GM19455 (cell line): ENCODE measurements around the gene GRK6.

Experiments
- ATAC-seq: cut with Tn5 transposase; IDR thresholded peaks from one replicate; pipeline ENCODE4 v1.9.1; 2021; ENCODE audit not compliant: unreplicated experiment

The GRK6 gene

DNA sequence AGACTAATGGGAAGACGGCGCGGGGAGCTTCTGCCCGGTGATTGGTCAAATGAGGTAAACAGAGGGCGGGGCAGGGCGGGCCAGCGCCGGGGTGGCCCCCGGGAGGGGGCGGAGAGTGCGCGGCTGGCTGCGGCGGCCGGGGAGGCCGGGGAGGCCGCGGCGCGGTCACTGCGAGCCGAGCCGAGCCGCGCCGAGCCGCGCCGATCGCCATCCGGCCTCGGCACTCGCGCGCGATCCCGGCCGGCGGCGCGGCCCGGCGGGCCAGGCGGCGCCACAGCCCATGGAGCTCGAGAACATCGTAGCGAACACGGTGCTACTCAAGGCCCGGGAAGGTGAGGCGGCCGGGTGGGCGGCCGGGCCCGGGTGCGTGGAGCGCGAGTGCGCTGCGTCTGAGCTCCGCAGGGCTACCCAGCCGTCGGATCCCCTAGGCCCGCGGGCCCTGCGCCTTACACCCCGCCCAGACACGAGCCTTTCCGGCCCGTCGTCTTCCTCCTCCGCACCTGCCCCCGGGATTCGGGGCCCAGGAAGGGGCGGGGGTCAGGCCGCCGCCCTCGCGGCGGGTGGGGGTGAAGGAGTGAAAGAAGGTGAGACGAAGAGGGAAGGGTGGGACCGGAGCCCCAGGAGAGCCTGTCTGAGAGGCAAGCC lies at the start of gene GRK6:
GRK6 (plus strand) TSS at position 111 of the 645 bp plus-strand sequence; CDS start at position 281, 170 bp downstream.
- peak; percentile 4 for ATAC-seq

DNA sequence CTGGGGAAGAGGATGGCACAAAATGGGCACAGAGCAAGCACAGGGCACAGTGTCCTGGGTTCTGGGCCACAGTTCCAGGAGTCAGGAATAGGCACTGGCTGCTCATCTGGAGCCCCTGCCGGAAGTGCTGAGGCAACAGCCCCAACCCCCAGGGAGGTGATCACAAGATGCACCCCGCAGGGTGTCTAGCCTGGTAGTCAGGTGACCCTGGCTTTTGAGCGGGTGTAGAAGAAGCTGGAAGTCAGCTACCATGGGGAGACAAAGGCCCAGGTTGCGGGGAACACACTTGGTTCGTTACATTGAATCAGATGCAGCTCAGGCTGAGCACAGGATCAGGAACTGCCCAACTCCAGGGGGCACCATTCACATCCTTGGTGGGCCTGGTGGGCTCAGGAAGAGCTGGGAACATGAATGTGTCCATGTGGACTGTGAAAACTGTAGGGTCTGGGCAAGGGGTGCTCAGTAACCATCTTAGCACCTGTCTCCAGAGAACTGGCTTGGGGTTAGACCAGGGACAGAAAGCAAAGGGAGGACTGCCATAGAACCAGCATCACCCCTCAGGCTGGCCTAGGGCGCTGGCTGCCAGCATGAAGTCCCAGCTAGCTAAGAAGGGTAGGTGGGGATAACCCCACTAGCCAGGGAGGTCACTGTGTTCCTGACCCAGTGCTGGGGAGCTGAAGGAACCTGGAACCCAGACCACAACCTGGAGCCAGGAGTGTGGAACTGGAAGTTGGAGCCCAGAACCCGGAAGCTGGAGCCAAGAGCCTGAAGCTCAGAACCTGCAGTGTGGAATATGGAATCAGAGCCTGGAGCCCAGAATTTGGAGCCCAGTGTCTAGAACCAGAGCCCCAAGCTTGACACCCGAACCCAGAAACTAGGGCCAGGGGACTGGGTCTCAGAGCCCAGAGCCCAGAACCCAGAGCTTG lies 48.4 kb upstream of the GRK6 start:
- no peak for ATAC-seq

DNA sequence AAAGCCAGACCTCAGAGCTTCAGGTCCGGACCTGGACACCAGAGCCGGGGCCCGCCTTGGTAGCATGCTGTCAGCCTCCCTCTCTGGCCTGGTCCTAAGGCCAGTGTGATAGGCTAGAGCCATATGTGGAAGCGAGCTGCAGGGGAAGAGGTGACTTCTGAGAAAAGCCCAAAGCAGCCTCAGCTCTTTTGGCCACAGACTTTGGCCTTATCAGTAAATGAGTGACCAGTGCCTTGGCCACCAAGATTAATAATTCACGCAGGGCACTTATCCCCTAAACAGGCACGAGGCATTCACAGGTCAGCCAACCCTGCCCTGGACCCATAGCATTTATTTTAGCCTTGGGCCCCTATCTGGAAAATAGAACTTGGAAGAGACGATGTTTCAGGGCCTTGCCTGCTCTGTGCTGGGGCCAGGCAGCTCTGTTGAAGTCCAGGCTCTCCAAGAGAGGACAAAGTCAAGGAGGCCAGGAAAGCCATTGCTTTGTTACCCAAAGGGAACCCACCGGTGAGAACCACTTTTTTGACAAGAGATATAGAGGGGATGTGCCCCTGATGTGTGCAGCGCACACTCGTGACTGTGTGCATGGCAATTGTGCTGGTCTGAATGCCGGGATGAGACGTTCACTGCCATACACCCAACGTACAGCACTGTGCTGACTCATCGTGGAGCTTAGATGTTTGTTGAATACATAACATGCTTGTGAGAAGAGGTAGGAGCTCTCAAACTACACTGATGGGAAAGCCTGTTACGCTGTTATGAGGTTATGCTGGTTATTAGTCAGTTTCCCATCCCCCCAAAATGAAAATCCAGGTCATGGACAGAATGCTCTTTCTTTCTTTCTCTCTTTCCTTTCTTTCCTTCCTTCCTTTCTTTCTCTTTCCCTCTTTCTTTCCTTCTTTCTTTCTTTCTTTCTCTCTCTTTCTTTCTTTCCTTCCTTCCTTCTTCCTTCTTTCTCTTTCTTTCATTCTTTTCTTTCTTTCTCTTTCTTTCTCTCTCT lies 47.3 kb upstream of the GRK6 start:
- ATAC-seq: no peak

DNA sequence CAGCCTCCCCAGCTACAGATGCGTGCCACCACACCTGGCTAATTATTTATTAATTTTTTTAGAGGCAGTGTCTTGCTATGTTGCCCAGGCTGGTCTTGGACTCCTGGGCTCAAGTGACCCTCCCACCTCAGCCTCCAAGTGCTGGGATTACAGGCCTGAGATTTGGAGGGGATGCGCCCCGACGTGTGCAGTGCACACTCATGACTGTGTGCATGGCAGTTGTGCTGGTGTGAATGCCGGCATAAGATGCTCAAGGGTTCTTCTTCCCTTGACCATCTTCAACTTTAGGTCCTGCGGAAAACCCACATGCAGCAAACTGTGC lies 45.7 kb upstream of the GRK6 start:
- ATAC-seq: no peak

DNA sequence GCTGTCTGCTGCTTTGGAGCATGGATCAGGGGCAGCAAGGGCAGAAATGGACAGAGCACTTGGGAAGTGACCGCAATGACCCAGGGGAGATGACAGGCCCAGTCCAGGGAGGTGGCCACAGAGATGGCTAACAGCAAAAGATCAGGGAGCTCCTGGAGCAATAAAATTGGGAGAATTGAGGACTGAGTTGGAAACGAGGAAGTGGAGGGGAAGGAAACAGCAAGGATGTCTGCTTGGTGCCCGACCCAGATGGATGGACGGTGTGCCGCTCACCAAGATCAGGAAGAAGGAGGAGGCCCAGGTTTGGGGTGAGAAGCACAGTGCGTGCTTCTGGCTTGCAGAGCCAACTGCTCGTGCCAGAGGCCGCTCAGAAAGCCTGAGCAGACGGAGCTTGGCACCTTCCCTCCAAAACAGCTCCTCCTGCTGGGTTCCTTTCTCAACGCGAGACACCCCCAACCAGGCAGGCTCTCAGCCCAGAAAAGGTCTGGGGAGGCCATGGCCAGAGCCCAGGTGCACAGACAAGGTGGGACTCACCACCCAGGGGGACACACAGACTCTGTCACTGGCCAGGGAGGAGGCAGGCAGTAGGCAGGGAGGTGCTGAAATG lies 44.0 kb upstream of the GRK6 start:
- no peak for ATAC-seq

DNA sequence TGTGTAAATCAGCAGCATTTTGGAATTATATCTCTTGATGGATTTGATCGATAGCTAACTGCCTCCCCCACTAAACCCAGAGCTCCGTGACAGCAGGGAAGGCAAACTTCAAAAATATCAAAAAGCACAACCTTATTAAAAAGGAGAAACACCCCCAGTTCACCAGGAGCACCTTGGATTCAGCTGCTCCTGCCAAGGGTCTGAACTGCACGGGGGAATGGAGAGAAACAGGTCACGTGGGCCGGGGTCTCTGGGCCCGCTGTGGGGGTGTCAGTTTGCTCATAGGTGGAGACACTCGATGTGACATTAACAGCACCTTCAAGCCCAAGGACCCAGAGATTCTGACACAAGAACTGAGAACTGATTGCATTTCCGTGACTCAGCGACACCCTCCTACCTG lies 43.3 kb upstream of the GRK6 start:
- no peak for ATAC-seq

DNA sequence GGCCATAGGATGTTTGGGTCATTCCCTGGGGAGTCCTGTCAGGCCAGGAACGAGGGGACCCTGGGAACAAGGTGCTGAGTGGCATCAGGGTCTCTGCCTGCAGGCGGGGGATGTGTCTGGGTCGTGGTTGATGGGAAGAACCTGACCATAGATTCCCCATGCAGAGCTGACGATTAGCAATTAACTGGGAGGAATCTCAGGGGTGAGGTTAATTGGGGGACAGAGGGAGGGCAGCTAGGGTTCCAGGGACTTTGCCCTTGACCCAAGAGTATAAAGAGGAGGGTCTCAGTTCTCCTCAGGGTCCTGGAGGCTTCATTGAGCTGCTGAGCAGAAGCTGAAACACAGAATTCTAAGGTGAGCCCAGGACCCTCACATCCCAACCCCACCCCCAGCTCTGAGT lies 42.3 kb upstream of the GRK6 start, which contains the start of gene SLC34A1:
SLC34A1 (plus strand) TSS at position 301 of the 400 bp plus-strand sequence. CDS start 1,308 bp downstream, outside the sequence.
- no peak for ATAC-seq

DNA sequence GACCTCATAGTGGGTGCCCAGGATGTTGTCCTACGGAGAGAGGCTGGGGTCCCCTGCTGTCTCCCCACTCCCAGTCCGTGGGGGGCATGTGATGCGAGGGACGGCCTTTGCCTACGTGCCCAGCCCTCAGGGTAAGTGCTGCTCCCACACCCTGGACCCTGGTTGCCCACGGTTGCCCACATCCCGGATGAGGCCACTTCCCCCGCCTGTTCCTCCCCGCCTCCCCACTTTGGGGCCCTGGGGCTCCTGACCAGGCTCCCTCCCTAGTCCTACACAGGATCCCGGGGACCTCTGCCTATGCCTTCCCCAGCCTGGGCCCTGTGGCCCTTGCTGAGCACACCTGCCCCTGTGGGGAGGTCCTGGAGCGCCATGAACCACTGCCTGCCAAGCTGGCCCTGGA lies 40.8 kb upstream of the GRK6 start:
- ATAC-seq: no peak

DNA sequence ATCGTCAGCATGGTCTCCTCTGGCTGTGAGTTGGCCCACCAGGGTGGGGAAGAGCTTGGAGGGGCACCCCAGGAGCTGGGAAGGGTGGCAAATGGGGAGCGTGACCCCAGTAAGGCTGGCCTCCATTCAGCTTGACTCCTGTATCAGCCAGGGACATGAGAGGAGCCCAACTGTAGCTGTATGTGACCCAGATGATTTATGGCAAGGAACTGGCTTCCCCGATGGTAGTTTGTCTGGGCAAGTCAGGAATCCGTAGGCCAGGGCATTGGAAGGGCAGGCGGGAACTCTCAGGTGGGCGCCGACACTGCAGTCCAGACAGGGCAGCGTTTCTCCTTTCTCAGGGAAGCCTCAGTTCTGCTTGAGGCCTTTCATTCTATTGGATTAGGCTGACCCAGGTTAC lies 39.9 kb upstream of the GRK6 start:
- ATAC-seq: no peak

DNA sequence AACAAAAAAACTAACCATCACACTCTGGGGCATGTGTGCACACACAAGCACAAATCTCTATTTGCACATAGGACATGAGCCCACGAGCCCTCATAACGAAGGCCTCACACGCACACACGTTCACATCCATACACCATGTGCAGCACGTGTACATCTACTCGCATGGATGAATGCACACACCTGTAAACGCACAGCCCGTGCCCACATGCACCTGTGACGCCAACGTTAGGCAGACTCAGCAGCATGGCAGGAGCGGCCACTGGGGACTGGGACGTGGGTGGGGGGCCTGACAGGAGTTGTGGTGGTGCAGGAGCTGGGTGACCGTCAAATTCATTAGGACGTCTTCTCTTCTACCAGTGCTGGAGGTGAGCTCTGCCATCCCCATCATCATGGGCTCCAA lies 39.1 kb upstream of the GRK6 start:
- ATAC-seq: no peak

DNA sequence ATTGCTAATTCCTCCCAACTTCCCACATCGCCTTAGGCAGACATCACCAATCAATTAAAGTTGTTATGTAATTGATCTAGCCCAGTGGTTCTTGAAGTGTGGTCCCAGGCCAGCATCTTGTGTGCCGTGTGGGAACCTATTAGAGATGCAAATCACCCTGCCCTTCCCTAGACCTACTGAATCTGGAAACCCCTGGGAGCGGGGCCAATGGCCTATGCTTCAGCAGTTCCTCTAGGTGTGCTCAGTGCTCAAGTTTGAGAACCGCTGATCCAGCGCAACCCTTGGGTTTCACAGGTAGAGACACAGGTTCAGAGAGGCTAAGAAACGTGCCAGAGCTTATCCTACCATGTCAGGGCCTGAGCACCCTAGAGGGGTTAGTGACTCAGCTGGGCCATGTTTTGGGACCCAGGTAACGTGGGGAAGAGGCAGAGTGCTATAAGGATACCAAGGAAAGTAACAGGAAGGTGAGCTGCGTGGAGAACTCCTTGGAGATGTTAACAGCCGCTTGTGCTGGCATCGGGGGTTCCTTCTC lies 37.9 kb upstream of the GRK6 start:
- no peak for ATAC-seq

DNA sequence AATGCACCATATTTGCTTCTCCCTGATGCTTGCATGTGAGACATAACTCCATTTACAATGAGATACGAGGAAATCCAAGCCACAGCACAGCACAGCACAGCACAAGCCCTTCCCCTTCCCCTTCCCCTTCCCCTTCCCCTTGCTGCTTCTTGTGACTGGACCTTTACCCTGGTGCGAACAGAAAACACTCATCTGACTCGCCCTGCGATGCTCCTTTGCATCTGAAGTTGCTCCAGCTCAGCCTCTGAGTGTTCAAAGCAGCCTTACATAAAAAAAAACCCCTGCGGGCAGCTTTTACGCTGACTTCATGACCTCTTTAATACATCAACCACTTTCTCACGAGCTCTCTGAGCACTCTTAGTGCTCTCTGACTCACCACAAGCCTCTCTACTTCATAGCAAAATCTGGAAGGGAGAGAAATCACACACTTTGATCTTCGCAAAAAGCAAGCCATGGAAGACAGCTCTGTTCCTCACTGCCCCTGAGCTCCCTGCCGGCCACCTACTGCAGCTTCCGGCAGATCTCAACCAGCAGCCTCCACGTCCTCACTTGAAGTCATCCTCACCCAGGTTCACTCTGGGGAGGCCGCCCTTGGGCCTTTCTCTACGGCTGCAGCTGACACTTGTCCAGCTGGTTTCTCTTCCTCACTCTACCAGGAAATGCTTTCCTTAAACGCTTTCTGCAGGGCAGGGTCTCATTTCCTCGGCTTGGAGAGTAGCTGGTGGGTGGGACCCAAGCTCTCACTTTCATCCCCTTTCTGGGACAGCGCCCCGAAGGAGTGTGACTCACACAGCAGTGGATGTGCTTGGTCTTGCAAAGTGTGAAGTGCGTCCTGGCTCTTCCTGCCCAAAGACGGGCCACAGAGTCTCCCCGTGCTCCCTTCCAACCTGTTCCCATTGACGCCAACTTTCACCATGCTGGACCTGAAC lies 37.0 kb upstream of the GRK6 start:
- ATAC-seq: peak; percentile 57

DNA sequence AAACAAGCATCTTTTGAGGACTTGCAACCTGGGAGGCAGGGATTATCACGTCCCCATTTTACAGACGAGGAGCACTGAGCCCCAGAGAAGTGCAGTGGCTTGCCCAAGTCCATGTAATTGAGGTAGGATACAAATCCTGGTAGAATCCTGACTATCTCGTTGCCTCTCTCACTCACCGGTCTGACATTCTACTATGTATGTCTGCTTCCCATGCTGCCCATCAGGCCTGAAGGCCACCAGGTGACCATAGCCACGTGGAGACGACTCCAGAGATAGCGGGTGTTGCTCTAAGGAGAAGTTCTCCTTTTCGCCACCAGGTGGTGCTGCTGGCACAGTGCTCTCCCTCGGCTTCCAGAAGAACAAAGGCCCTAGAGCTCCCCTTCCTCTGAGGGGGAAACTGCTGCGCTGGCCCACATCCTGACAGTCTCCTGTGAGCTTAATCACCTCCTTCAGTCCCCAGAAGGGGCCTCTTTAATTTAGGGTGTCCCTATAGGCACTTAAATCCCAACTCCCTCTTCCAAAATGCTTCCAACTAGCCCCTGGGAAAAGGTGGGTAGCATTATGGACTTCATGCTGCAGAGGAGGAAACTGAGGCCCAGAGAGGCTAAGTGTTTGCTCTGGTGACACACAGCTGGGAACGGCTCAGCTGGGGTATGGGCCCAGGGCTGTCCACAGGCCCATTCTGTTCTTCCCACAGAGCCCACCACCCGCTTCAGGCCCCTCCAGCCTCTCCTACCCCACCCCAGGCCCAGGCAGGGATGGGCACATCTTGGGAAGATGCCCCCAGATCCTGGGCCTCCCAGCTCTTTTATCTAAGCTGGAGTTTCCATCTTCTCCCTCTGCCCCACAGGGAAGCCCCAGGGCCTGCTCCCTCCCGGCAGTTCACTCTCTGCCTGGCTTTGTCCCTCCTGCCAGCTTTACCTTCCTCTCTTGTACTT lies 35.8 kb upstream of the GRK6 start:
- ATAC-seq: peak; percentile 56

DNA sequence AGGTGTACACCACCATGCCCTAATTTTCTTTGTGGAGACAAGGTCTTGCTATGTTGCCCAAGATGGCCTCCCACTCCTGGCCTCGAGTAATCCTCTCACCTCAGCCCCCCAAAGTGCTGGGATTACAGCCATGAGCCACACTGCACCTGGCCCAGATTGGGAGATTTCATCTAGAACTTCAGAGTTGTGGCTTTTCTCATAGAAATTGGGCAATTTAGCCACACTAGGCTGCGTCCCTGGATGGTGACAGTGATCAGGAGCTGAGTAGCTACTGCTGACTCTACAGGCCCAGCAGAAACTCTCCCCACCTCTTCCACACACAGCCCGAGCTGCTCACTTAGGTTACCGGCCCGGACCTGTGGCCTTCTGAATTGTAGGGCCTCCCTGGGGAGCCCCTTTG lies 33.7 kb upstream of the GRK6 start:
- ATAC-seq: no peak

DNA sequence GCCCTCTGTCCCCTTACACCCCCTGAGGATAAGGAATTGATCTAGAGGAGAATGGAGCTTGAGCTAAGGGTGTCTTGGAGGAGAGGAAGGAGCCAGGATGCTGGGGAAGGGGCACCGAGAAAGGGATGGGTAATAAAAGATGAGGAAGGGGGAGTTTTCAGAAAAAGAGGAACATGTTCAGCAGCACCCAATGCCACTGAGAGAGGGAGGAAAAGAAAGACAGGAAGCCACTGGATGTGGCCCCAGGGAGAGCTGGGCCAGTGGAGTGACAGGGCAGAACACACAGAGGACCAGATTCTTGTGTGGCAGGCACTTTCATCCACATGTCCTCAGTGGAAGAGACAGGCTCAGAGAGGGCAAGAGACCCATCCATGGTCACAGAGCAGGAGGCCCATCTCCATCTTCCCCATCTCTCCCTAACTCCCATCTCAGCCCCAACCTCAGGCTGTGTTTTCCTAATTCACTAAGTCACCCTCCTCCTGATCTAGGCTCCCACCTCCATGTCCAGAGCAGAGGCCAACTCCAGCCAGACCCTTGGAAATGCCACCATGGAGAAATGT lies 33.2 kb upstream of the GRK6 start:
- ATAC-seq: no peak

DNA sequence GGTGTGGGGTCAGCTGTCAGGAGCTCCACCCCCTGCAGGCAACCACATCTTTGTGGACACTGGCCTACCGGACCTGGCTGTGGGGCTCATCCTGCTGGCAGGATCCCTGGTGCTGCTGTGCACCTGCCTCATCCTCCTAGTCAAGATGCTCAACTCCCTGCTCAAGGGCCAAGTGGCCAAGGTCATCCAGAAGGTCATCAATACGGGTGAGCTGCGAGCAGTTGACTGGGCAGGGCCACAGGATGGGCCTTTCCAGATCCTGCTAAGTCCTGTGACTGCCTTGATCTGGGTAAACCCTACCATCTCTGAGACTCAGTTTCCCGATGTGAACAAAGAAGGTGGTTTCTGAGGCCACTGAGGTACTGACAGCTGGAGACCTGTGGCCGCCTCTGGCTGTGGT lies 32.5 kb upstream of the GRK6 start:
- ATAC-seq: no peak

DNA sequence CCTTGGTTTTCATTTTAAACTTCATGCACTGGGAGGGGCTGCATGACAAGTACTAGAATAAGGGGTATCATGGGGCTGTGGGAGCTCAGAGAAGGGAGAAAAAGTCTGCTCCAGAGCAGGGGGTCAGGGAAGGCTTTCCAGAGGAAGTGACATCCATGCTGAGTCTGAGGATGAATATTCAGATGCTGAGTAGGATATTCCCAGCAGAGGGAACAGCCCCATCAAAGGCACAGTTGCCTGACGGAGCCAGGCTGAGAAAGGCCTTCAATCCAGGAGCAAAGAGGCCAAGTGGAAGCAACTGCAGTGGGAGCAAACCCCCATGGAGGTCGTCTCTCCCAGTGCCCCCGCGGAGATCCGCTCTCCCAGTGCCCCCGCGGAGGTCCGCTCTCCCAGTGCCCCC lies 30.4 kb upstream of the GRK6 start:
- no peak for ATAC-seq

DNA sequence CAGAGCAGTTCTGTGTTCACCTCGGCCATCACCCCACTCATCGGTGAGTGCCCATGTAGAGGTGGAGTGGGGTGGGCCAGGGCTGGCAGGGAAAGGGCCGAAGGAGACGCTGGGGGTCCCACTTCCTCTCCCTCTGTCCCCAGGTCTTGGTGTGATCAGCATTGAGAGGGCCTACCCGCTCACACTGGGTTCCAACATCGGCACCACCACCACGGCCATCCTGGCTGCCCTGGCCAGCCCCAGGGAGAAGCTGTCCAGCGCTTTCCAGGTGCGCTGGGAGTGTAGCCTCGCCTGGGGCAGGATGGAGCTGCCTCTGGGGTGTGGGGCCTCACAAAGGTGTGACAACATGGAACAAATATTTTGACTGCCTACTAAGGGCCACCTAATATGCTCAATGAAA lies 29.7 kb upstream of the GRK6 start:
- no peak for ATAC-seq
